Liver (tissue), 9 donors: Measurements from ENCODE around the gene SPINT3. TPM values are rescaled to one million over a fixed set of nuclear protein-coding genes. Genes with fewer than 3 reads are reported as not detected.

ENCODE experiments used
- DNase-seq: peaks from one replicate; pipeline ENCODE4 v3.0.0-alpha.2; 2017; ENCODE audit warnings: low spot score
- H3K27ac ChIP-seq, 2 donors: one replicate each; pipeline ENCODE4 v1.7.0; 2013; ENCODE audit warnings: inconsistent platforms in 2 of 2, low read length in 2 of 2, control low read depth in 1 of 2, low read depth in 1 of 2, mild to moderate bottlenecking in 1 of 2
- H3K27me3 ChIP-seq, 4 donors: one replicate each; pipeline versions ENCODE4 v1.6.1 to v1.7.0; 2013; ENCODE audit warnings: low read length in 3 of 4, inconsistent platforms in 1 of 4, mild to moderate bottlenecking in 1 of 4, moderate library complexity in 1 of 4; ENCODE audit not compliant: control insufficient read depth in 4 of 4, insufficient read depth in 4 of 4
- H3K36me3 ChIP-seq, 4 donors: one replicate each; pipeline versions ENCODE4 v1.6.1 to v1.7.0; 2013; ENCODE audit warnings: low read length in 3 of 4, mild to moderate bottlenecking in 3 of 4, low read depth in 1 of 4, moderate library complexity in 1 of 4; ENCODE audit not compliant: control insufficient read depth in 4 of 4, insufficient read depth in 3 of 4
- H3K4me1 ChIP-seq, 4 donors: one replicate each; pipeline versions ENCODE4 v1.6.1 to v1.7.0; 2013; ENCODE audit warnings: low read length in 3 of 4, mild to moderate bottlenecking in 3 of 4, moderate library complexity in 1 of 4; ENCODE audit not compliant: control insufficient read depth in 4 of 4, insufficient read depth in 4 of 4
- H3K4me3 ChIP-seq, 3 donors: one replicate each; pipeline versions ENCODE4 v1.6.1 to v1.7.0; 2013; ENCODE audit warnings: low read length in 3 of 3, control low read depth in 1 of 3, low read depth in 1 of 3, mild to moderate bottlenecking in 1 of 3
- H3K9ac ChIP-seq, 2 donors: one replicate each; pipeline ENCODE4 v1.7.0; 2013; ENCODE audit warnings: low read length in 2 of 2, mild to moderate bottlenecking in 2 of 2, moderate library complexity in 2 of 2, control low read depth in 1 of 2, low read depth in 1 of 2
- H3K9me3 ChIP-seq, 4 donors: one replicate each; pipeline versions ENCODE4 v1.6.1 to v1.7.0; 2013; ENCODE audit warnings: low read length in 3 of 4; ENCODE audit not compliant: control insufficient read depth in 4 of 4
- CTCF ChIP-seq: fragments of 150-350 bp; IDR thresholded peaks from 2 replicates; pipeline ENCODE4 v1.5.1; 2017; ENCODE audit warnings: improper control_type of control experiment, low read depth, low read length; ENCODE audit not compliant: missing input control
- EGR1 ChIP-seq, 2 donors: IDR thresholded peaks; 2 replicates each; pipeline ENCODE4 v1.6.1; 2016 to 2018; ENCODE audit warnings: antibody characterized with exemption in 2 of 2, low read depth in 2 of 2
- FOXA1 ChIP-seq: IDR thresholded peaks from 2 replicates; pipeline ENCODE4 v1.6.1; 2016; ENCODE audit warnings: antibody characterized with exemption
- FOXA2 ChIP-seq: IDR thresholded peaks from 2 replicates; pipeline ENCODE4 v1.6.1; 2016; ENCODE audit warnings: antibody characterized with exemption
- GABPA ChIP-seq, 2 donors: IDR thresholded peaks in 1 of 2; conservative IDR thresholded peaks in 1 of 2; 2 replicates each; pipeline ENCODE4 v1.6.1; 2016; ENCODE audit warnings: antibody characterized with exemption in 2 of 2, mild to moderate bottlenecking in 1 of 2, moderate library complexity in 1 of 2
- HNF4A ChIP-seq, 2 donors: conservative IDR thresholded peaks; 2 replicates each; pipeline ENCODE4 v1.6.1; 2016; ENCODE audit warnings: antibody characterized with exemption in 2 of 2, mild to moderate bottlenecking in 2 of 2
- HNF4G ChIP-seq: IDR thresholded peaks from 2 replicates; pipeline ENCODE4 v1.6.1; 2016; ENCODE audit warnings: antibody characterized with exemption
- JUND ChIP-seq, 2 donors: IDR thresholded peaks; 2 replicates each; pipeline ENCODE4 v1.6.1; 2016; ENCODE audit warnings: antibody characterized with exemption in 2 of 2
- MAX ChIP-seq: IDR thresholded peaks from 2 replicates; pipeline ENCODE4 v1.6.1; 2016; ENCODE audit warnings: antibody characterized with exemption
- NR2F2 ChIP-seq: IDR thresholded peaks from 2 replicates; pipeline ENCODE4 v1.6.1; 2016; ENCODE audit warnings: antibody characterized with exemption
- RAD21 ChIP-seq, 2 donors: IDR thresholded peaks; 2 replicates each; pipeline ENCODE4 v1.6.1; 2016; ENCODE audit warnings: antibody characterized with exemption in 2 of 2, mild to moderate bottlenecking in 2 of 2
- RXRA ChIP-seq, 2 donors: IDR thresholded peaks; 2 replicates each; pipeline ENCODE4 v1.6.1; 2017 to 2018; ENCODE audit warnings: antibody characterized with exemption in 2 of 2, mild to moderate bottlenecking in 1 of 2
- SP1 ChIP-seq: IDR thresholded peaks from 2 replicates; pipeline ENCODE4 v1.6.1; 2018; ENCODE audit warnings: antibody characterized with exemption, mild to moderate bottlenecking
- TAF1 ChIP-seq: conservative IDR thresholded peaks from 2 replicates; pipeline ENCODE4 v1.6.1; 2016; ENCODE audit warnings: antibody characterized with exemption, mild to moderate bottlenecking
- YY1 ChIP-seq: IDR thresholded peaks from 2 replicates; pipeline ENCODE4 v1.6.1; 2016; ENCODE audit warnings: antibody characterized with exemption, mild to moderate bottlenecking
- ZBTB33 ChIP-seq: IDR thresholded peaks from 2 replicates; pipeline ENCODE4 v1.6.1; 2016; ENCODE audit warnings: antibody characterized with exemption
- WGBS: extraction: QIAGEN DNeasy Blood & Tissue Kit; methylation state at CpG from one replicate; pipeline ENCODE4 v1.1.7; 2013; 5-methylcytosine and 5-hydroxymethylcytosine counted together
- polyA plus RNA-seq, 2 donors: library from polyadenylated mRNA; stranded (reverse) in 1 of 2; unstranded in 1 of 2; fragments of 200-250 nt in 1 of 2; fragments of >200 nt in 1 of 2; fragmentation: Nextera tagmentation in 1 of 2; extraction: Ambion mirVana in 1 of 2; gene quantifications; one replicate each; pipeline versions ENCODE4 v1.2.1 to v1.2.3, GENCODE V29; 2013 to 2015
- total RNA-seq, 2 donors: library from RNA; depleted of rRNA; stranded (reverse); fragments of >200 nt; gene quantifications; one replicate each; pipeline ENCODE4 v1.2.3, GENCODE V29; 2014
- TF ChIP-seq, protein P1 (sequence below): IDR thresholded peaks from 2 replicates; pipeline ENCODE4 v1.6.1; 2016; ENCODE audit warnings: antibody characterized with exemption
- TF ChIP-seq, protein P2 (sequence below): IDR thresholded peaks from 2 replicates; pipeline ENCODE4 v1.6.1; 2016; ENCODE audit warnings: antibody characterized with exemption, mild to moderate bottlenecking
- donor health status: healthy.
- donor health status: healthy.
- donor health status: healthy.
- donor health status: healthy.
- donor health status: healthy.

SPINT3 gene
- total and polyA plus RNA-seq, 4 donors, result not detected

DNA sequence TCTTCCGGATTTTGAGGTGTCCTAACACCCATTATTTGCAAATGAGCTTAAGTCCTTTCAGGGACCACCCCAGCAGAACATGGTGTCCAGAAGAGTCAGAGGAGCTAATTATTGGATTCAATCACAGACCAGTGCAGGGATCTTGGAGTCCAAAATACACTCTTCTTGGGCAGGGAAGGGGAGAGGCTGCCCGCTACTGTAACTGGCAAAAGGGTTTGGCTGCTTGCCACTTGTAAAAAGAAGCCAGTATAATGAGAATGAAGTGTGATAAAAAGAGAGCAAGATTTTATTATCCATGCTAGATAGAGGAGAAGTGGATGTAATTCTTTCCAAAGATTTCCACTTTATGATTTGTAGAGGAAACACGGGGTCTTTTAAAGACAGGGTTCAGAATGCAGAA, 19.3 kb downstream of the SPINT3 start:
- no peak for DNase-seq
- WGBS, result 70% methylated on average over 3 of the region's 3 CpGs
- Histone ChIP-seq H3K36me3 (no peaks in the 10 kb centered on the region), H3K9ac (no peak overlapping the region), H3K9me3 (no peaks in the 10 kb centered on the region), H3K4me1 (peaks cover 0 to 3% (median 0%) of the 10 kb centered on the region in 4 donors), H3K4me3 (no peak overlapping the region), H3K27me3 (no peaks in the 10 kb centered on the region), H3K27ac (no peak overlapping the region)
- TF ChIP-seq HNF4A (conservative IDR thresholded peaks at IDR 0.05), result no peak
- TF ChIP-seq RXRA (IDR thresholded peaks at IDR 0.05), result no peak
- no peak for TF ChIP-seq GABPA (IDR thresholded peaks at IDR 0.05 in 1 of 2, conservative IDR thresholded peaks at IDR 0.05 in 1 of 2)
- no peak for TF ChIP-seq EGR1 (IDR thresholded peaks at IDR 0.05; ENCODE audit: low read depth in 2 of 2)
- no peak for TF ChIP-seq SP1
- no peak for TF ChIP-seq RAD21 (IDR thresholded peaks at IDR 0.05)
- TF ChIP-seq CTCF, result no peak
- no peak for TF ChIP-seq HNF4G
- TF ChIP-seq, protein P1, sequence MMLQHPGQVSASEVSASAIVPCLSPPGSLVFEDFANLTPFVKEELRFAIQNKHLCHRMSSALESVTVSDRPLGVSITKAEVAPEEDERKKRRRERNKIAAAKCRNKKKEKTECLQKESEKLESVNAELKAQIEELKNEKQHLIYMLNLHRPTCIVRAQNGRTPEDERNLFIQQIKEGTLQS, result no peak
- TF ChIP-seq YY1, result no peak
- TF ChIP-seq TAF1, result no peak
- no peak for TF ChIP-seq MAX
- no peak for TF ChIP-seq ZBTB33
- no peak for TF ChIP-seq JUND (IDR thresholded peaks at IDR 0.05)
- no peak for TF ChIP-seq FOXA2
- TF ChIP-seq, protein P2, sequence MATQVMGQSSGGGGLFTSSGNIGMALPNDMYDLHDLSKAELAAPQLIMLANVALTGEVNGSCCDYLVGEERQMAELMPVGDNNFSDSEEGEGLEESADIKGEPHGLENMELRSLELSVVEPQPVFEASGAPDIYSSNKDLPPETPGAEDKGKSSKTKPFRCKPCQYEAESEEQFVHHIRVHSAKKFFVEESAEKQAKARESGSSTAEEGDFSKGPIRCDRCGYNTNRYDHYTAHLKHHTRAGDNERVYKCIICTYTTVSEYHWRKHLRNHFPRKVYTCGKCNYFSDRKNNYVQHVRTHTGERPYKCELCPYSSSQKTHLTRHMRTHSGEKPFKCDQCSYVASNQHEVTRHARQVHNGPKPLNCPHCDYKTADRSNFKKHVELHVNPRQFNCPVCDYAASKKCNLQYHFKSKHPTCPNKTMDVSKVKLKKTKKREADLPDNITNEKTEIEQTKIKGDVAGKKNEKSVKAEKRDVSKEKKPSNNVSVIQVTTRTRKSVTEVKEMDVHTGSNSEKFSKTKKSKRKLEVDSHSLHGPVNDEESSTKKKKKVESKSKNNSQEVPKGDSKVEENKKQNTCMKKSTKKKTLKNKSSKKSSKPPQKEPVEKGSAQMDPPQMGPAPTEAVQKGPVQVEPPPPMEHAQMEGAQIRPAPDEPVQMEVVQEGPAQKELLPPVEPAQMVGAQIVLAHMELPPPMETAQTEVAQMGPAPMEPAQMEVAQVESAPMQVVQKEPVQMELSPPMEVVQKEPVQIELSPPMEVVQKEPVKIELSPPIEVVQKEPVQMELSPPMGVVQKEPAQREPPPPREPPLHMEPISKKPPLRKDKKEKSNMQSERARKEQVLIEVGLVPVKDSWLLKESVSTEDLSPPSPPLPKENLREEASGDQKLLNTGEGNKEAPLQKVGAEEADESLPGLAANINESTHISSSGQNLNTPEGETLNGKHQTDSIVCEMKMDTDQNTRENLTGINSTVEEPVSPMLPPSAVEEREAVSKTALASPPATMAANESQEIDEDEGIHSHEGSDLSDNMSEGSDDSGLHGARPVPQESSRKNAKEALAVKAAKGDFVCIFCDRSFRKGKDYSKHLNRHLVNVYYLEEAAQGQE, result no peak
- no peak for TF ChIP-seq NR2F2
- no peak for TF ChIP-seq FOXA1
